ENCODE measurements around the gene GIT1.

Gene GIT1

GRCh38 chr17:29589524-29590410 is at the start of gene GIT1:
GIT1 (minus strand) TSS chr17:29589648; CDS start chr17:29589378, 270 bp downstream.
- peak; percentile 85 for DNase-seq

GRCh38 chr17:29633886-29634285 is 44.4 kb upstream of the GIT1 start:
- no peak for DNase-seq

DNA sequence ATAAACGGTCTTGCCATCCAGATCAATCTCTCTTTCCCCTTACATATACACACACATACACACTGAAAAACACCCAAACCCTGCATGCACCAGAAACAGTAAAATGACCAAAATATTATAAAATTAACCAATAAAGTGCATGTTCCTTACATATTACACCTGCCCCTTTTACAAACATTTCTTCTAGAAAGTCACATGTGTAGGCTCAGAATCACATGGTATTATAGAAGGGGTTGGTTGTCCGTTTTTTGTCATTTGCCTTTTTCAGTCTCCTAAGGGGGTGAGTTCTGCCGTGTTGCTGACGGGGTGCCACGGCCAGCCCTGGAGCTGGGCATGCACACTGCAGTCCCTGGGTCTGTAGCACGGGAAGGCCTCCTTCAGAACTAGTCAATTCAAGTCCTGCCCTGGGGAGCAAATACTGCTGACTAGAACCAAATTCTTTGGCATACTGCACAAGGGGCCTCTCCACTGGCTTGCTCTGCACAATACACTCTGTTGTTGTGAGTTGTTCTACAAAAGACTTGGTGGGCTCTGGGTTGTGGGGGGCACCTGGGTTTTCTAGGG is 41.3 kb upstream of the GIT1 start:
- no peak for DNase-seq

GRCh38 chr17:29629839-29630238 is 40.4 kb upstream of the GIT1 start:
- DNase-seq: no peak

GRCh38 chr17:29628644-29629043 is 39.2 kb upstream of the GIT1 start:
- no peak for DNase-seq

DNA sequence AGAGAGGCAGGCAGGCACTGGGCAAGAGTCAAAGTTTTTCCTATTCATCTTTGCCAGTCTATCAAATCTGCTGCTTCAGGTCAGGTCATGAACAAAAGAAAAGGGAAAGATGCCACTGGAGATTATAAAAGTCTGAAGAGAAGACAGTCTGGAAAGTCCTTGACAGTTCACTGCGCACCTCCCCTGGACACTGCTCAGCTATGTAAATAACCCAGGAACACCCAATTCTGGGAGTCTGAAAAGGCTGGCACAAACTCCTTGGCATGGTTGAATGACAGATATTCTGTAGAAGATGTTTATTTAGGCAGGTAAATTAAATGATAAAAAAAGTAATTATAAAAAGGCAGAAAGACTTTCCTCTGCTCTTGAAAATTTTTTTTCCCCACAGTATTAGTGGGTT is 38.5 kb upstream of the GIT1 start:
- DNase-seq: no peak

DNA sequence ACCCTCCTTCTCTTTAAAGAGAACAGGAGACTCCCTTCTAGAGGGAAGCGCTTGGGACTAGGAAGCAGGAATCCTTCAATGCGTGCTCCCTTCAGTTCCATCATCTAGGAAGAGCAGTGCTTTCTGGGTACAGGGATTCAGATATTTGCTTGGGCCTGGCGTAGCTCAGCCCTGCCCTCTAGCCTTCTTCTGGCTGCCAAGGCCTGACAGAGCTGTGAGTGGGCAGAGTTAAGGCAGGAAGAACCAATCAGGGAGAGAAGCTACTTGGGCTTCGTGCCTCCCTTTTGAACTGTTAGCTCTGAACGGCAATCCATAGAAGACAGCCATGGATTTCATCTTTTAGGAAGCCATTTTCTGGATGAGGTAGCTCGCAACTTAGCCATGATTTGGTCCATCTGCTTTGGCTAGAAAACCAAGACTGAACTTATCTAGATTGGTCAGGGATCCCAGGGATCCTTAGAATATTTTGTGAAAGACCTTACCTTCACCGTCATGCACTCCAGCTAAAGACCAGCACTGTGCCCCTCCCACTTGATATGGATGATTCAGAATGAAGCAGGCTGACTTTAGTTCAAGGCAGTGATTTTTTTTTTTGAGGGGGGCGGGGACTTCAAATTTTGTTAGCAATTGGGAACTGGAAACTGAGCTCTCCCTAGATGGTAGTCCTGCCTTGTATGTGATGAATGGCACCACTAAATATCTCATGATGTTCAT is 35.7 kb upstream of the GIT1 start:
- DNase-seq: no peak

DNA sequence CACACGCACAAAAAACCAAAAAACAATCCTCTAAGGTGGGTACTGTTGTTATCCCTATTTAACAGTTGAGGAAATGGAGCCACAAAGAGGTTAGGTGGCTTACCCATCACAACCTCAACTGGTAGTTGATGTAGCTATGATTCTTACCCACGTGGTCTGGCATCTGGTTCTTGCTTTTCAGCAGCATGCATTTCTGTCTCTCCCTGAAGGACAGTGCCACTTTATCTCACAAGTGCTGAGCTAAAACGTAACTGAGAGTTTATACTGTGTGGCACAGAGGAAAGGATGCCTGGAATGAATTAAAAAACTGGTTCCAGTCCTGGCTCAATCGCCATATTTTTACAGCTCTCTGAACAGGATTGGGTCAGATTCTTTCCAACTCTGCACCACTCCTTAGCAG is 35.1 kb upstream of the GIT1 start:
- no peak for DNase-seq

GRCh38 chr17:29623283-29623647 is 33.8 kb upstream of the GIT1 start:
- no peak for DNase-seq

DNA sequence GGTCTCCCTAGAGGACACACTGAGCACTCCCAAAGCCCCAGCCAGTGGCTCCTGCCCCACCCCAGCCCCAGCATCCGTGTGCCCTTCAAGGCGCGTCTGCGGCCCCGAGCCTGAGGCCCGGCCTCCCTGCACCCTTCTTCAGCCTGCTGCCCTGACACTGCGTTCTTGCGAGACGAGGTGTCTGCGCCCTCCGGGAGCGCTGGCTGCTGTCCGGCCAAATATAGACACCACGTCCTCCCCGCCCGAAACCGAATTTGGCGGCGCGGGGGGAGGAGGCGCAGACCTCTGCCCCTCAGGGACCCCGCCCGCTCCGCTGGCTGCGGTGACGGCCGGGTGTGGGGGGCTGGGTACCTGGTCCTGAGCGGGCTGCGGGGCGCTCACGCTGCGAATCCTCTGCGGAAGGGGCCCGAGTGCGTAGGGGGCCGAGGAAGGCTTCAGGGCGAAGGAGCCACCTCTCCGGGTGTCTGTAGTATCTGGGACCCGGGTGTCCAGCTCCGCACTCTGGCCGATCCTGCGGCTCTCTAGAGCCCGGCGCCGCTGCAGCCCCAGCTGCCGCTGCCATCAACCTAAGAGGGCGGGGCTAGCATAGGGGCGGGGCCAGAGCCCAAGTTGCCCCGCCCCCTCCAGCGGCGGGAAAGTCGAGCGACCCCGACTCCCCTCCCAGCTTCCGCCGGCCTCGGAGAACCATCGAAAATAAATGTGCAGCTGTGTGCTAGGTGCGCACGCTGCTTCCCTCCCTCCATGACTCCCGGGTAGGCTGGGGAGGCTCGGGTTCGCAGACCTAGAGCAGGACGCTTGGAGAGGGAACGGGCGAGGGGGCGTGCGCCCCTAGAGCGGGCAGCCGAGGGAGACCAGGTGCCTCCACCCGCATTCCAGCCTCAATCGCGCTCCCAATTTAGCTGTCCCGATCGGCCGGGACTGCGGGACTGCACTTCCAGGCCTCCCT is 33.2 kb upstream of the GIT1 start, which contains the start of gene CORO6:
Gene CORO6, minus strand, starts transcription at position 576 of the 946 bp plus-strand sequence. CDS start 1,491 bp downstream, outside the sequence.
- peak; percentile 66 for DNase-seq

DNA sequence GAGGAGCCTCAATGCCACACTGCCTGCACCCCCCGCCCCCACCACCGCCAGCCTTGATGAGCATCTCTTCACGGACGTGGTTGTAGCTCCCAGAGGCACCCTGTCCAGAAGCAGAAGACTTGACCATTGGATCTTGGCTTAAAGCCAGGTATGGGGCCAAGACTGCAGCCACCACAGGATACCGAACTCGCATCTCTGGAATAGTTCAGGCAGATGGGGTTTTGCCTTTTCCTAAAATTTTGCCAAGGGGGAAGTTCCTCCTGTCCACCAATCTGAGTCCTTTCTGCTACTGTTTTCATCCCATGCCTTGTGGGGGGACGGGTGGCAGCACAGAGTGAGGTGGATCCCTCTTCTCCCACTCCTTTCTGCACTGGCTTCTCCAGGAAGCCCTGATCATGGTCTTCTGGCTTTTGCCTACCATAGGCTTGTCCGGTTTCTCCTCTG is 32.3 kb upstream of the GIT1 start:
- DNase-seq: no peak

- DNase-seq: no peak
Measured at GRCh38 chr17:29620779-29621500, 31.5 kb upstream of the GIT1 start.

GRCh38 chr17:29620271-29620670 is 30.8 kb upstream of the GIT1 start:
- no peak for DNase-seq

- no peak for DNase-seq
Measured at GRCh38 chr17:29619251-29619650, 29.8 kb upstream of the GIT1 start.

GRCh38 chr17:29618272-29619065 is 29.0 kb upstream of the GIT1 start:
- no peak for DNase-seq

GRCh38 chr17:29617481-29618271 is 28.2 kb upstream of the GIT1 start:
- DNase-seq: peak; percentile 80

GRCh38 chr17:29617125-29617480 is 27.7 kb upstream of the GIT1 start:
- DNase-seq: peak; percentile 87

DNA sequence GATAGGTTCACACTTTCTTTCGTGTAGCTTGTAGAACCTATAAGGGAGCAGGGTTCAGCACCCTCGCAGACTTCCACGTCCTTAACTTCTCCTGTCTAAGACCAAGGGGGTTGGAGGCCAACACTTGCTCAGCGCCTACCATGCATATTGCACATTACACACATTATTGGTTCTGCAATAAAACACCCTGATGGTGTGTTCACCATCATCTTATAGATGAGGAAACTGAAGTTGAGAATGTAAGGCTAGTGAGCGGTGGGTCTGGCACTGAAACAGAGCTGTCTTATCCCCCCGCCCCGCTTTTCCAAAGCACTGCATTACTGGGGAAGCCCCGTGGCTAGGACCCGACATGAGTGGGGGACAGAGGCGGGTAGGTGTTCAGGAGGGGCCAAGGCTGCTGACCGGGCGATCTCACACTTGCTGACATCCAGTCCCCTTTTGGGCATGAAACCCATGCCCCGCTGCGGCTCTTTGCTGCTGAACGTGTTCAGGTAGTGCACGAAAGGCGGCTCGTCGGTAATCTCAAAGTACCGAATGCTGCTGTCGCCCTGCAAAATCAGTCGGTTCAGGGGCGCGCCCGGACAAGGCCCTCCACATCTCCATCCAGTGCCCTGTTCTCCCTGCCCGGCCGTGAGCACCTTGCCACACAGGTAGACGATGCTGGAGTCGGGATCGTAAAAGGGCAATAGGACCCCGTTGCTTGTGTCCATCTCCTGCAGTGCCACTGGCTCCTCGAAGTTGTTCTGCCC is 27.0 kb upstream of the GIT1 start:
- DNase-seq: no peak
